IMR-90 (cell line): ENCODE results near the gene FGF21. TPM values are rescaled to one million over a fixed set of nuclear protein-coding genes. Genes with fewer than 3 reads are reported as not detected.
A peak's percentile ranks its signal among the peaks of the same experiment; 100 is the strongest.

ENCODE experiments used
- ATAC-seq: fragments of 200-7000 bp; cut with Tn5 transposase; 2 replicates; pipeline ENCODE4 v1.9.1; 2020; ENCODE audit warnings: low read depth, mild to moderate bottlenecking, moderate library complexity
- BruUV-seq: library from RNA; stranded (reverse); fragments of 400-500 nt; replicated peaks from 2 replicates; lab custom pipeline; 2021; lab: Mats Ljungman, UMichigan
- CTCF ChIA-PET: fragments of 300-600 bp; formaldehyde crosslinking; extraction: SDS; loops from one replicate; lab custom pipeline; 2021; ENCODE audit warnings: antibody characterized with exemption; lab: Yijun Ruan, JAX
- POLR2A ChIA-PET: fragments of 300-600 bp; sonication (Branson Sonifier 250); formaldehyde crosslinking; loops from one replicate; lab custom pipeline; 2022; ENCODE audit warnings: antibody characterized with exemption; ENCODE audit not compliant: unreplicated experiment; lab: Charles Lee
- DNase-seq: peaks from one replicate; pipeline ENCODE4 v3.0.0; 2013
- H2AFZ ChIP-seq: replicated peaks from 2 replicates; pipeline ENCODE3; 2013; ENCODE audit warnings: low read length, mild to moderate bottlenecking; ENCODE audit not compliant: poor library complexity
- H2AK5ac ChIP-seq: 2 replicates; pipeline ENCODE4 v1.6.1; 2013; ENCODE audit warnings: low read depth, low read length, inconsistent platforms
- H2AK9ac ChIP-seq: replicated peaks from 2 replicates; pipeline ENCODE3; 2013; ENCODE audit warnings: mild to moderate bottlenecking, low read depth, low read length, moderate library complexity; ENCODE audit not compliant: poor library complexity
- H2BK120ac ChIP-seq: 2 replicates; pipeline ENCODE4 v1.6.1; 2013; ENCODE audit warnings: low read depth, low read length, inconsistent platforms
- H2BK15ac ChIP-seq: 3 replicates; pipeline ENCODE4 v1.6.1; 2013; ENCODE audit warnings: low read depth, low read length, inconsistent platforms
- H2BK20ac ChIP-seq: 2 replicates; pipeline ENCODE4 v1.6.1; 2013; ENCODE audit warnings: low read depth, mild to moderate bottlenecking, inconsistent platforms, low read length, moderate library complexity
- H2BK5ac ChIP-seq: 2 replicates; pipeline ENCODE4 v1.6.1; 2013; ENCODE audit warnings: mild to moderate bottlenecking, low read depth, low read length, inconsistent platforms; ENCODE audit not compliant: poor library complexity, severe bottlenecking
- H3K14ac ChIP-seq: replicated peaks from 2 replicates; pipeline ENCODE4 v1.6.1; 2013; ENCODE audit warnings: low read depth, low read length, inconsistent platforms
- H3K18ac ChIP-seq: 2 replicates; pipeline ENCODE4 v1.6.1; 2013; ENCODE audit warnings: low read depth, low read length, control low read depth
- H3K23ac ChIP-seq: 2 replicates; pipeline ENCODE4 v1.6.1; 2013; ENCODE audit warnings: low read depth, low read length, inconsistent platforms
- H3K27ac ChIP-seq: 2 replicates; pipeline ENCODE4 v1.5.1; 2013; ENCODE audit warnings: mild to moderate bottlenecking, control low read depth, low read length; ENCODE audit not compliant: insufficient read depth
- H3K27me3 ChIP-seq: 2 replicates; pipeline ENCODE4 v1.6.1; 2013; ENCODE audit warnings: low read length; ENCODE audit not compliant: control insufficient read depth, insufficient read depth
- H3K36me3 ChIP-seq: 2 replicates; pipeline ENCODE4 v1.6.1; 2013; ENCODE audit warnings: low read length, mixed read lengths; ENCODE audit not compliant: control insufficient read depth, insufficient read depth
- H3K4ac ChIP-seq: 2 replicates; pipeline ENCODE4 v1.6.1; 2013; ENCODE audit warnings: low read depth, low read length, inconsistent platforms
- H3K4me1 ChIP-seq: 2 replicates; pipeline ENCODE4 v1.6.1; 2013; ENCODE audit warnings: low read length, mixed read lengths; ENCODE audit not compliant: control insufficient read depth, insufficient read depth
- H3K4me2 ChIP-seq: 2 replicates; pipeline ENCODE4 v1.6.1; 2013; ENCODE audit warnings: low read depth, mild to moderate bottlenecking, control low read depth, low read length, moderate library complexity
- H3K4me3 ChIP-seq: 2 replicates; pipeline ENCODE4 v1.5.1; 2013; ENCODE audit warnings: low read depth, mild to moderate bottlenecking, control low read depth, low read length, moderate library complexity; ENCODE audit not compliant: insufficient read depth
- H3K56ac ChIP-seq: 2 replicates; pipeline ENCODE4 v1.6.1; 2013; ENCODE audit warnings: low read length, inconsistent platforms; ENCODE audit not compliant: insufficient read depth; ENCODE audit errors: extremely low read depth
- H3K79me1 ChIP-seq, 2 experiments: 2 replicates each; pipeline ENCODE4 v1.6.1; 2013; ENCODE audit warnings: low read length in 2 of 2, inconsistent platforms in 1 of 2, low read depth in 1 of 2
- H3K9ac ChIP-seq: 2 replicates; pipeline ENCODE4 v1.6.1; 2013; ENCODE audit warnings: low read depth, low read length, control low read depth
- H3K9me1 ChIP-seq: 2 replicates; pipeline ENCODE4 v1.6.1; 2013; ENCODE audit warnings: low read length, inconsistent platforms; ENCODE audit not compliant: insufficient read depth
- H3K9me3 ChIP-seq: 2 replicates; pipeline ENCODE4 v1.6.1; 2013; ENCODE audit warnings: low read length; ENCODE audit not compliant: control insufficient read depth, insufficient read depth
- H4K20me1 ChIP-seq: 2 replicates; pipeline ENCODE4 v1.6.1; 2013; ENCODE audit warnings: low read length, inconsistent platforms; ENCODE audit not compliant: insufficient read depth
- H4K5ac ChIP-seq: 2 replicates; pipeline ENCODE4 v1.6.1; 2013; ENCODE audit warnings: mild to moderate bottlenecking, low read depth, low read length, control low read depth
- H4K8ac ChIP-seq, 2 experiments: 2 replicates each; pipeline ENCODE4 v1.6.1; 2013; ENCODE audit warnings: low read depth in 2 of 2, low read length in 2 of 2, control low read depth in 1 of 2, inconsistent platforms in 1 of 2
- H4K91ac ChIP-seq: 2 replicates; pipeline ENCODE4 v1.6.1; 2013; ENCODE audit warnings: low read depth, low read length, inconsistent platforms; ENCODE audit not compliant: insufficient read depth
- CEBPB ChIP-seq: IDR thresholded peaks from 2 replicates; pipeline ENCODE4 v1.6.1; 2012; ENCODE audit warnings: low read depth, low read length, improper control_type of control experiment
- ELK1 ChIP-seq: fragments of 150-350 bp; IDR thresholded peaks from 2 replicates; pipeline ENCODE4 v1.6.1; 2016; ENCODE audit warnings: low read depth, mild to moderate bottlenecking, low read length, moderate library complexity, borderline replicate concordance
- MAFK ChIP-seq: IDR thresholded peaks from 2 replicates; pipeline ENCODE4 v1.6.1; 2012; ENCODE audit warnings: low read depth, low read length, improper control_type of control experiment
- WGBS, 2 experiments: methylation state at CpG; one replicate each; pipeline versions ENCODE4 v1.1.5 to v1.1.7; 2013; ENCODE audit warnings: missing lambda C conversion rate in 2 of 2; ENCODE audit not compliant: insufficient read length in 1 of 2; ENCODE audit errors: extremely low coverage in 2 of 2; 5-methylcytosine and 5-hydroxymethylcytosine counted together
- dilution Hi-C: fragments of 300-500 bp; cut with HindIII; formaldehyde crosslinking; loops from one replicate; pipeline ENCODE4 v1.14.3; 2018; ENCODE audit warnings: low sequenced_read_pairs; ENCODE audit not compliant: unreplicated experiment
- in situ Hi-C: fragments of 300-500 bp; cut with MboI; formaldehyde crosslinking; loops from 3 replicates; pipeline ENCODE4 v1.14.3; 2019; ENCODE audit warnings: low sequenced_read_pairs, inconsistent platforms, mixed read lengths
- intact Hi-C: fragments of 100-400 bp; cut with micrococcal nuclease; formaldehyde crosslinking; loops from 2 replicates; pipeline ENCODE4 v1.10.0; 2022
- polyA plus RNA-seq, 3 experiments: library from polyadenylated mRNA; depleted of rRNA; stranded (reverse); fragments of >200 nt; gene quantifications; 2 replicates each; pipeline ENCODE4 v1.2.3, GENCODE V29; 2012; ENCODE audit warnings: low replicate concordance in 1 of 3
- total RNA-seq: library from RNA; depleted of rRNA; stranded (reverse); fragments of >200 nt; gene quantifications from 2 replicates; pipeline ENCODE4 v1.2.3, GENCODE V29; 2012
- TF ChIP-seq, protein P1 (sequence below): fragments of 150-350 bp; IDR thresholded peaks from 2 replicates; pipeline ENCODE4 v1.6.1; 2017; ENCODE audit warnings: mild to moderate bottlenecking, antibody characterized with exemption, low read length, low read depth

FGF21 gene
- total and polyA plus RNA-seq, 2 of the 4 experiments (the other 2 are of a cell fraction), result not detected

GRCh38 chr19:48737360-48737998 lies 17.8 kb upstream of the FGF21 start:
- no peak for TF ChIP-seq ELK1
- TF ChIP-seq, protein P1, sequence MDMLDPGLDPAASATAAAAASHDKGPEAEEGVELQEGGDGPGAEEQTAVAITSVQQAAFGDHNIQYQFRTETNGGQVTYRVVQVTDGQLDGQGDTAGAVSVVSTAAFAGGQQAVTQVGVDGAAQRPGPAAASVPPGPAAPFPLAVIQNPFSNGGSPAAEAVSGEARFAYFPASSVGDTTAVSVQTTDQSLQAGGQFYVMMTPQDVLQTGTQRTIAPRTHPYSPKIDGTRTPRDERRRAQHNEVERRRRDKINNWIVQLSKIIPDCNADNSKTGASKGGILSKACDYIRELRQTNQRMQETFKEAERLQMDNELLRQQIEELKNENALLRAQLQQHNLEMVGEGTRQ, result no peak
- TF ChIP-seq MAFK, result no peak
- no peak for TF ChIP-seq CEBPB
- Histone ChIP-seq H2BK5ac (no peak overlapping the region), H2BK15ac (no peak overlapping the region), H3K4me1 (peaks cover 5% of the 10 kb centered on the region), H3K14ac (no peak overlapping the region), H3K4me2 (no peak overlapping the region), H4K8ac (no peak overlapping the region), H3K9me3 (peaks cover 3% of the 10 kb centered on the region), H4K20me1 (no peaks in the 10 kb centered on the region), H3K9me1 (peaks cover 3% of the 10 kb centered on the region), H4K91ac (no peak overlapping the region), H2AK9ac (no peak overlapping the region), H4K5ac (no peak overlapping the region), H3K27me3 (peaks cover 32% of the 10 kb centered on the region), H2AFZ (peak overlapping the region; percentile 48), H3K79me1 (no peaks in the 10 kb centered on the region), H3K4ac (no peak overlapping the region), H3K9ac (no peak overlapping the region), H3K36me3 (no peaks in the 10 kb centered on the region), H2BK20ac (no peak overlapping the region), H3K4me3 (no peak overlapping the region), H3K27ac (no peak overlapping the region), H3K23ac (no peak overlapping the region), H2AK5ac (no peak overlapping the region), H2BK120ac (no peak overlapping the region), H3K18ac (no peak overlapping the region), H3K56ac (no peak overlapping the region)
- POLR2A ChIA-PET, result no interaction called here
- intact Hi-C loops, result no loop called here
- ATAC-seq, result no peak
- CTCF ChIA-PET, result no interaction called here
- DNase-seq, result no peak
- dilution Hi-C loops, result no loop called here
- in situ Hi-C loops, result no loop called here
- WGBS, 2 experiments, result 64% methylated on average over 8 of the region's 22 CpGs; no CpG with 5 or more reads in 1 of the 2 experiments
- no TSS peak for BruUV-seq
